ENCODE data around the gene INPP5A.

GRCh38 chr10:132584081-132584480 lies 46.5 kb downstream of the INPP5A start:
- TF ChIP-seq POLR2AphosphoS5 (IDR thresholded peaks at IDR 0.05; ENCODE audit: low read depth), result no peak
- no peak for TF ChIP-seq CTCF (IDR thresholded peaks at IDR 0.05; ENCODE audit: insufficient read depth, low read length)
